Keratinocyte (primary cell): ENCODE results near the gene CDH22. TPM values are rescaled to one million over a fixed set of nuclear protein-coding genes. Genes with fewer than 3 reads are reported as not detected.

Experiments
- DNase-seq: peaks from one replicate; pipeline ENCODE4 v3.0.0-alpha.2; 2011; ENCODE audit warnings: low read depth, missing footprints, low spot score
- FAIRE-seq: peaks from 2 replicates; lab custom pipeline; 2011; peaks lifted over from hg19 to GRCh38; lab: Jason Lieb, UNC
- H2AFZ ChIP-seq: 2 replicates; pipeline ENCODE4 v1.6.0; 2012; ENCODE audit warnings: low read length, control low read depth, inconsistent platforms; ENCODE audit not compliant: control insufficient read depth
- H3K27ac ChIP-seq: 2 replicates; pipeline ENCODE4 v1.5.1; 2011; ENCODE audit warnings: low read length; ENCODE audit not compliant: control insufficient read depth, insufficient read depth
- H3K27me3 ChIP-seq: 3 replicates; pipeline ENCODE4 v1.6.0; 2011; ENCODE audit warnings: low read length; ENCODE audit not compliant: control insufficient read depth, insufficient read depth; ENCODE audit errors: extremely low read depth
- H3K36me3 ChIP-seq, 2 experiments: 2 replicates in 1 of 2; 3 replicates in 1 of 2; pipeline ENCODE4 v1.5.1; 2011; ENCODE audit warnings: low read length in 2 of 2, mild to moderate bottlenecking in 1 of 2; ENCODE audit not compliant: control insufficient read depth in 2 of 2, insufficient read depth in 2 of 2; ENCODE audit errors: extremely low read depth in 1 of 2
- H3K4me1 ChIP-seq: 3 replicates; pipeline ENCODE4 v1.5.1; 2011; ENCODE audit warnings: low read length; ENCODE audit not compliant: control insufficient read depth, insufficient read depth; ENCODE audit errors: extremely low read depth
- H3K4me2 ChIP-seq: 3 replicates; pipeline ENCODE4 v1.6.0; 2011; ENCODE audit warnings: low read depth, low read length; ENCODE audit not compliant: control insufficient read depth, insufficient read depth; ENCODE audit errors: extremely low read depth
- H3K4me3 ChIP-seq, 3 experiments: fragments of 200-600 bp in 1 of 3; sonication (generic) in 1 of 3; 2 replicates in 2 of 3; 3 replicates in 1 of 3; pipeline ENCODE4 v1.5.1; 2011 to 2016; ENCODE audit warnings: low read length in 3 of 3, mild to moderate bottlenecking in 3 of 3, control low read depth in 2 of 3, inconsistent platforms in 1 of 3, low read depth in 1 of 3, mixed read lengths in 1 of 3, mixed run types in 1 of 3, moderate library complexity in 1 of 3; ENCODE audit not compliant: control insufficient read depth in 2 of 3, insufficient read depth in 2 of 3; ENCODE audit errors: extremely low read depth in 1 of 3
- H3K79me2 ChIP-seq: 2 replicates; pipeline ENCODE4 v1.6.0; 2012; ENCODE audit warnings: low read length; ENCODE audit not compliant: control insufficient read depth, insufficient read depth
- H3K9ac ChIP-seq: 3 replicates; pipeline ENCODE4 v1.6.0; 2011; ENCODE audit warnings: low read length; ENCODE audit not compliant: control insufficient read depth, insufficient read depth; ENCODE audit errors: extremely low read depth
- H3K9me1 ChIP-seq: 3 replicates; pipeline ENCODE4 v1.6.0; 2011; ENCODE audit warnings: low read length; ENCODE audit not compliant: control insufficient read depth, insufficient read depth; ENCODE audit errors: extremely low read depth
- H3K9me3 ChIP-seq: 2 replicates; pipeline ENCODE4 v1.5.1; 2012; ENCODE audit warnings: low read depth, low read length; ENCODE audit not compliant: control insufficient read depth
- H4K20me1 ChIP-seq: 3 replicates; pipeline ENCODE4 v1.6.0; 2011; ENCODE audit warnings: low read length; ENCODE audit not compliant: control insufficient read depth, insufficient read depth; ENCODE audit errors: extremely low read depth
- EZH2 ChIP-seq: IDR thresholded peaks from one replicate; pipeline ENCODE4 v1.6.1; 2012; ENCODE audit warnings: inconsistent platforms, mild to moderate bottlenecking, low read length, moderate library complexity
- dilution Hi-C: fragments of 300-500 bp; cut with MboI; formaldehyde crosslinking; loops from one replicate; pipeline ENCODE4 v1.7.0; 2020; ENCODE audit warnings: low sequenced_read_pairs; ENCODE audit not compliant: extremely low pct_ligation_motif_present
- polyA plus RNA-seq, 5 experiments: library from polyadenylated mRNA; depleted of rRNA in 3 of 5; stranded (reverse) in 3 of 5; stranded (forward) in 1 of 5; unstranded in 1 of 5; fragments of >200 nt; gene quantifications; 1 replicate in 1 of 5; 2 replicates in 3 of 5; 3 replicates in 1 of 5; pipeline versions ENCODE4 v1.2.1 to v1.2.3, GENCODE V29; 2011 to 2012; ENCODE audit warnings: missing spikeins in 2 of 5, low read depth in 1 of 5, low replicate concordance in 1 of 5
- TF ChIP-seq, protein P1 (sequence below), 3 experiments: IDR thresholded peaks in 1 of 3; conservative IDR thresholded peaks in 1 of 3; optimal IDR thresholded peaks in 1 of 3; 2 replicates in 2 of 3; 3 replicates in 1 of 3; pipeline versions ENCODE3 to v1.5.1; 2011; ENCODE audit warnings: low read length in 3 of 3, mild to moderate bottlenecking in 3 of 3, moderate library complexity in 2 of 3, control low read depth in 1 of 3, inconsistent platforms in 1 of 3; ENCODE audit not compliant: insufficient read depth in 2 of 3; ENCODE audit errors: extremely low read depth in 1 of 3

Gene CDH22
- polyA plus RNA-seq, 1 donor (not counting 4 experiments of a cell fraction or from before 2014, with no cell fraction given): not detected

- Histone ChIP-seq H3K4me1 (no peaks in the 10 kb centered on the region), H2AFZ (no peak overlapping the region), H3K36me3 (no peaks in the 10 kb centered on the region), H3K9me1 (no peaks in the 10 kb centered on the region), H3K9ac (no peak overlapping the region), H3K27me3 (peaks cover 8% of the 10 kb centered on the region), H4K20me1 (no peaks in the 10 kb centered on the region), H3K4me2 (no peak overlapping the region), H3K9me3 (no peaks in the 10 kb centered on the region), H3K79me2 (no peaks in the 10 kb centered on the region), H3K4me3 (no peak overlapping the region), H3K27ac (no peak overlapping the region)
- DNase-seq (no peak), FAIRE-seq (no peak)
- dilution Hi-C loops: no loop called here
- no peak for TF ChIP-seq EZH2
- TF ChIP-seq, protein P1, sequence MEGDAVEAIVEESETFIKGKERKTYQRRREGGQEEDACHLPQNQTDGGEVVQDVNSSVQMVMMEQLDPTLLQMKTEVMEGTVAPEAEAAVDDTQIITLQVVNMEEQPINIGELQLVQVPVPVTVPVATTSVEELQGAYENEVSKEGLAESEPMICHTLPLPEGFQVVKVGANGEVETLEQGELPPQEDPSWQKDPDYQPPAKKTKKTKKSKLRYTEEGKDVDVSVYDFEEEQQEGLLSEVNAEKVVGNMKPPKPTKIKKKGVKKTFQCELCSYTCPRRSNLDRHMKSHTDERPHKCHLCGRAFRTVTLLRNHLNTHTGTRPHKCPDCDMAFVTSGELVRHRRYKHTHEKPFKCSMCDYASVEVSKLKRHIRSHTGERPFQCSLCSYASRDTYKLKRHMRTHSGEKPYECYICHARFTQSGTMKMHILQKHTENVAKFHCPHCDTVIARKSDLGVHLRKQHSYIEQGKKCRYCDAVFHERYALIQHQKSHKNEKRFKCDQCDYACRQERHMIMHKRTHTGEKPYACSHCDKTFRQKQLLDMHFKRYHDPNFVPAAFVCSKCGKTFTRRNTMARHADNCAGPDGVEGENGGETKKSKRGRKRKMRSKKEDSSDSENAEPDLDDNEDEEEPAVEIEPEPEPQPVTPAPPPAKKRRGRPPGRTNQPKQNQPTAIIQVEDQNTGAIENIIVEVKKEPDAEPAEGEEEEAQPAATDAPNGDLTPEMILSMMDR (optimal IDR thresholded peaks at IDR 0.05 in 1 of 3, IDR thresholded peaks at IDR 0.05 in 1 of 3, conservative IDR thresholded peaks at IDR 0.05 in 1 of 3; ENCODE audit: extremely low read depth in 1 of 3, insufficient read depth in 2 of 3, low read length in 3 of 3): peak in 2 of 3 experiments; percentile 60 to 62
These were observed 156.4 kb downstream of the CDH22 start for GRCh38 chr20:46151936-46152335.

DNA sequence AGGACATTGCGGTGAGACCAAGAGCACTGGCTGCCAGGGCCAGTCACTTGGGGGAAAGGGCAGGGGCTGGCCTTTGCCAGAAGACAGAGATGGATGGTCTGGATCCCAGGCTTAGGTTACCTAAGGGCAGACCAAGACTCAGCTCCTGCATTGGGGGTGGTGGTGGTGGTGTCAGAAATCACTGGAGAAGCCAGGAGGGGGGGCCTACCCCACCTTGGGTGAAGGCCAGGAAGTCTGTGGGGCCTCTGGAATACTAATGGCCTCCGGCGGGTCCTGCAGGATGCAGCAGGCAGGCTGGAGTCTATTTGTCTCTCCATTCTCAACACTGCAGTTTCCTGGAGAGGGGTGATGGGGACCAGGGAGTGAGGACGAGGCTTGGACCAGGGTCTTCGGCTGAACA lies 157.4 kb downstream of the CDH22 start:
- Histone ChIP-seq H3K27ac (no peak overlapping the region), H3K27me3 (peaks cover 8% of the 10 kb centered on the region), H3K9me1 (no peaks in the 10 kb centered on the region), H3K9me3 (no peaks in the 10 kb centered on the region), H3K4me2 (no peak overlapping the region), H3K79me2 (no peaks in the 10 kb centered on the region), H3K36me3 (no peaks in the 10 kb centered on the region), H3K9ac (no peak overlapping the region), H3K4me3 (no peak overlapping the region), H4K20me1 (no peaks in the 10 kb centered on the region), H2AFZ (no peak overlapping the region), H3K4me1 (no peaks in the 10 kb centered on the region)
- dilution Hi-C loops: no loop called here
- FAIRE-seq: no peak
- DNase-seq: no peak
- TF ChIP-seq, protein P1 (optimal IDR thresholded peaks at IDR 0.05 in 1 of 3, IDR thresholded peaks at IDR 0.05 in 1 of 3, conservative IDR thresholded peaks at IDR 0.05 in 1 of 3; ENCODE audit: extremely low read depth in 1 of 3, insufficient read depth in 2 of 3, low read length in 3 of 3): no peak
- no peak for TF ChIP-seq EZH2
